SK-N-SH (cell line): ENCODE data around the gene FBN1. TPM values are rescaled to one million over a fixed set of nuclear protein-coding genes. Genes with fewer than 3 reads are reported as not detected.

Source experiments
- CTCF ChIA-PET: fragments of 300-600, 350-600 bp; formaldehyde crosslinking; extraction: SDS; loops from one replicate; lab custom pipeline; 2021; lab: Yijun Ruan, JAX
- POLR2A ChIA-PET: fragments of 350-600 bp; sonication (Branson Sonifier 250); formaldehyde crosslinking; extraction: SDS; loops from one replicate; lab custom pipeline; 2020; ENCODE audit warnings: antibody characterized with exemption, inconsistent platforms; lab: Yijun Ruan, JAX
- DNase-seq: peaks from one replicate; pipeline ENCODE4 v3.0.0; 2012
- H2AFZ ChIP-seq: fragments of 200-600 bp; sonication (generic); 2 replicates; pipeline ENCODE4 v1.8.1; 2016; ENCODE audit warnings: antibody characterized with exemption, mild to moderate bottlenecking, low read depth
- H3F3A ChIP-seq: fragments of 200-600 bp; sonication (generic); replicated peaks from 2 replicates; pipeline ENCODE3; 2016; ENCODE audit warnings: antibody characterized with exemption, mild to moderate bottlenecking; ENCODE audit not compliant: insufficient read depth
- H3K27ac ChIP-seq, 2 experiments: fragments of 200-500 bp in 1 of 2; fragments of 200-600 bp in 1 of 2; sonication (Bioruptor generic) in 1 of 2; sonication (generic), shearing (Covaris generic) in 1 of 2; 2 replicates each; pipeline versions ENCODE4 v1.5.1 to v1.6.1; 2014 to 2016; ENCODE audit warnings: low read depth in 2 of 2, inconsistent platforms in 1 of 2, low read length in 1 of 2, mild to moderate bottlenecking in 1 of 2, mixed read lengths in 1 of 2
- H3K27me3 ChIP-seq: fragments of 200-600 bp; sonication (generic), shearing (Covaris generic); 2 replicates; pipeline ENCODE4 v1.6.1; 2016; ENCODE audit warnings: mixed run types; ENCODE audit not compliant: insufficient read depth
- H3K36me3 ChIP-seq, 2 experiments: fragments of 200-500 bp in 1 of 2; fragments of 200-600 bp in 1 of 2; sonication (Bioruptor generic) in 1 of 2; sonication (generic) in 1 of 2; replicated peaks in 1 of 2; 2 replicates each; pipeline versions ENCODE3 to v1.5.1; 2014 to 2016; ENCODE audit warnings: low read length in 1 of 2, mild to moderate bottlenecking in 1 of 2; ENCODE audit not compliant: insufficient read depth in 2 of 2, control insufficient read depth in 1 of 2
- H3K4me1 ChIP-seq, 2 experiments: fragments of 200-500 bp in 1 of 2; fragments of 200-600 bp in 1 of 2; sonication (Bioruptor generic) in 1 of 2; sonication (generic), shearing (Covaris generic) in 1 of 2; 2 replicates each; pipeline versions ENCODE4 v1.5.1 to v1.6.1; 2014 to 2016; ENCODE audit warnings: low read depth in 1 of 2, low read length in 1 of 2, mixed run types in 1 of 2; ENCODE audit not compliant: insufficient read depth in 2 of 2, control insufficient read depth in 1 of 2
- H3K4me2 ChIP-seq: fragments of 200-600 bp; sonication (generic), shearing (Covaris generic); 2 replicates; pipeline ENCODE4 v1.6.1; 2017; ENCODE audit warnings: mixed run types
- H3K4me3 ChIP-seq, 2 experiments: fragments of 200-500 bp in 1 of 2; fragments of 200-600 bp in 1 of 2; sonication (Bioruptor generic) in 1 of 2; sonication (generic), shearing (Covaris generic) in 1 of 2; 2 replicates each; pipeline versions ENCODE4 v1.5.1 to v1.8.1; 2014 to 2016; ENCODE audit warnings: low read depth in 2 of 2, inconsistent platforms in 1 of 2, low read length in 1 of 2, mild to moderate bottlenecking in 1 of 2, mixed read lengths in 1 of 2, moderate library complexity in 1 of 2
- H3K79me2 ChIP-seq: fragments of 200-600 bp; sonication (generic); 2 replicates; pipeline ENCODE4 v1.8.1; 2017; ENCODE audit warnings: mild to moderate bottlenecking; ENCODE audit not compliant: insufficient read depth
- H3K9ac ChIP-seq: fragments of 200-600 bp; sonication (generic); 2 replicates; pipeline ENCODE4 v1.6.1; 2017; ENCODE audit warnings: mixed run types
- H3K9me2 ChIP-seq: fragments of 200-600 bp; sonication (generic); 2 replicates; pipeline ENCODE4 v1.6.1; 2017; ENCODE audit warnings: mixed run types
- H3K9me3 ChIP-seq: fragments of 200-600 bp; sonication (generic); 2 replicates; pipeline ENCODE4 v1.6.1; 2017; ENCODE audit warnings: mixed run types, mild to moderate bottlenecking, moderate library complexity
- H4K20me1 ChIP-seq: fragments of 200-600 bp; sonication (generic); 2 replicates; pipeline ENCODE4 v1.6.1; 2017; ENCODE audit warnings: mild to moderate bottlenecking, mixed run types; ENCODE audit not compliant: insufficient read depth
- CHD2 ChIP-seq: fragments of 150-350 bp; IDR thresholded peaks from 2 replicates; pipeline ENCODE4 v1.6.1; 2018; ENCODE audit warnings: low read length; ENCODE audit not compliant: partially characterized antibody
- ELF1 ChIP-seq: IDR thresholded peaks from 2 replicates; pipeline ENCODE4 v1.4.0; 2012
- EP300 ChIP-seq, 2 experiments: IDR thresholded peaks; 2 replicates each; pipeline versions ENCODE4 v1.4.0 to v1.6.1; 2012; ENCODE audit warnings: borderline replicate concordance in 1 of 2, low read depth in 1 of 2, low read length in 1 of 2
- FOSL2 ChIP-seq: IDR thresholded peaks from 2 replicates; pipeline ENCODE4 v1.4.0; 2012; ENCODE audit warnings: low read depth, mild to moderate bottlenecking, moderate library complexity, borderline replicate concordance
- FOXJ3 ChIP-seq: sonication (generic); formaldehyde crosslinking; IDR thresholded peaks from 2 replicates; pipeline ENCODE4 v1.5.1; 2020; ENCODE audit warnings: mild to moderate bottlenecking, missing genetic modification reagents
- JUND ChIP-seq: IDR thresholded peaks from 2 replicates; pipeline ENCODE4 v1.4.0; 2012
- MEF2A ChIP-seq: IDR thresholded peaks from 2 replicates; pipeline ENCODE4 v1.4.0; 2012; ENCODE audit warnings: low read depth, borderline replicate concordance
- MXI1 ChIP-seq: IDR thresholded peaks from 2 replicates; pipeline ENCODE4 v1.6.1; 2012; ENCODE audit warnings: mild to moderate bottlenecking, low read depth, low read length, improper control_type of control experiment
- NFIC ChIP-seq: IDR thresholded peaks from 2 replicates; pipeline ENCODE4 v1.4.0; 2012; ENCODE audit warnings: borderline replicate concordance
- POLR2AphosphoS5 ChIP-seq: IDR thresholded peaks from 2 replicates; pipeline ENCODE4 v1.6.1; 2012; ENCODE audit warnings: low read depth, low read length
- RAD21 ChIP-seq: IDR thresholded peaks from 2 replicates; pipeline ENCODE4 v1.6.1; 2012; ENCODE audit warnings: mild to moderate bottlenecking, low read length
- RFX5 ChIP-seq: IDR thresholded peaks from 2 replicates; pipeline ENCODE4 v1.6.1; 2012; ENCODE audit warnings: mild to moderate bottlenecking, improper control_type of control experiment, low read length
- SIN3A ChIP-seq: IDR thresholded peaks from 2 replicates; pipeline ENCODE4 v1.6.1; 2012; ENCODE audit warnings: low read depth, mild to moderate bottlenecking, low read length, moderate library complexity, borderline replicate concordance
- TAF1 ChIP-seq: IDR thresholded peaks from 2 replicates; pipeline ENCODE4 v1.6.1; 2012; ENCODE audit warnings: low read depth, mild to moderate bottlenecking, low read length, moderate library complexity, borderline replicate concordance
- TCF12 ChIP-seq: IDR thresholded peaks from 2 replicates; pipeline ENCODE4 v1.4.0; 2012
- WGBS: methylation state at CpG from one replicate; pipeline ENCODE4 v1.1.6; 2017; ENCODE audit warnings: low lambda C conversion rate; 5-methylcytosine and 5-hydroxymethylcytosine counted together
- polyA plus RNA-seq, 3 experiments: library from polyadenylated mRNA; depleted of rRNA; stranded (reverse); fragments of >200 nt; gene quantifications; 2 replicates each; pipeline ENCODE4 v1.2.3, GENCODE V29; 2012
- TF ChIP-seq, protein P1 (sequence below): IDR thresholded peaks from 2 replicates; pipeline ENCODE4 v1.4.0; 2012; ENCODE audit warnings: low read depth
- TF ChIP-seq, protein P2 (sequence below): IDR thresholded peaks from 2 replicates; pipeline ENCODE4 v1.4.0; 2012; ENCODE audit warnings: low read depth, borderline replicate concordance
- TF ChIP-seq, protein P3 (sequence below): IDR thresholded peaks from 2 replicates; pipeline ENCODE4 v1.4.0; 2012; ENCODE audit warnings: low read depth, borderline replicate concordance
- TF ChIP-seq, protein P4 (sequence below): fragments of 150-350 bp; IDR thresholded peaks from 2 replicates; pipeline ENCODE4 v1.6.1; 2017; ENCODE audit warnings: antibody characterized with exemption, low read length, low read depth, borderline replicate concordance
- TF ChIP-seq, protein P5 (sequence below): IDR thresholded peaks from 2 replicates; pipeline ENCODE4 v1.6.1; 2012; ENCODE audit warnings: mild to moderate bottlenecking, low read depth, low read length, moderate library complexity

FBN1 gene
- polyA plus RNA-seq, 1 of the 3 experiments (the other 2 are of a cell fraction), result 248 TPM

DNA sequence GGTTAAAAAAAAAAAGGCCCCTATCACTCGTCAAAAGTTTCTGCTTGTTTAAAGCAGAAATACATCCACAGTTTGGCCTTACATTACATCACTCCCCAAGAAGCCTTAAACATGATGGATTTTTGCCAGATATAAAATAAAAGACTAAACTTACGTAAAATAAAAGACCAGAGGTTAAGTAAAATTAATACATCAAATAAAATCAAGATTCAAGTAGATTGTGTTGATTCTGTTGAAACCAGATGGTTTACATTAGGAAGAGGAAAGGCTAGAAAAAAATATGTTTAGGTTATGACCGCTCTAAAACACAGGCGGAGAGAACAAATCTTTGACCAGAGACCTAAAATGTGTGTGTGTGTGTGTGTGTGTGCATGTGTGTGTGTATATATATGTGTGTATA, 210.2 kb downstream of the FBN1 start:
- Histone ChIP-seq H2AFZ (no peak overlapping the region), H3K9me3 (no peaks in the 10 kb centered on the region), H3K9ac (no peak overlapping the region)
- TF ChIP-seq JUND, result no peak
- no peak for TF ChIP-seq FOSL2
- TF ChIP-seq SIN3A, result no peak
- TF ChIP-seq, protein P1, sequence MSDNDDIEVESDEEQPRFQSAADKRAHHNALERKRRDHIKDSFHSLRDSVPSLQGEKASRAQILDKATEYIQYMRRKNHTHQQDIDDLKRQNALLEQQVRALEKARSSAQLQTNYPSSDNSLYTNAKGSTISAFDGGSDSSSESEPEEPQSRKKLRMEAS, result no peak
- TF ChIP-seq MXI1, result no peak
- TF ChIP-seq, protein P2, sequence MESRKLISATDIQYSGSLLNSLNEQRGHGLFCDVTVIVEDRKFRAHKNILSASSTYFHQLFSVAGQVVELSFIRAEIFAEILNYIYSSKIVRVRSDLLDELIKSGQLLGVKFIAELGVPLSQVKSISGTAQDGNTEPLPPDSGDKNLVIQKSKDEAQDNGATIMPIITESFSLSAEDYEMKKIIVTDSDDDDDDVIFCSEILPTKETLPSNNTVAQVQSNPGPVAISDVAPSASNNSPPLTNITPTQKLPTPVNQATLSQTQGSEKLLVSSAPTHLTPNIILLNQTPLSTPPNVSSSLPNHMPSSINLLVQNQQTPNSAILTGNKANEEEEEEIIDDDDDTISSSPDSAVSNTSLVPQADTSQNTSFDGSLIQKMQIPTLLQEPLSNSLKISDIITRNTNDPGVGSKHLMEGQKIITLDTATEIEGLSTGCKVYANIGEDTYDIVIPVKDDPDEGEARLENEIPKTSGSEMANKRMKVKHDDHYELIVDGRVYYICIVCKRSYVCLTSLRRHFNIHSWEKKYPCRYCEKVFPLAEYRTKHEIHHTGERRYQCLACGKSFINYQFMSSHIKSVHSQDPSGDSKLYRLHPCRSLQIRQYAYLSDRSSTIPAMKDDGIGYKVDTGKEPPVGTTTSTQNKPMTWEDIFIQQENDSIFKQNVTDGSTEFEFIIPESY, result no peak
- TF ChIP-seq CHD2, result no peak
- no peak for TF ChIP-seq POLR2AphosphoS5
- TF ChIP-seq, all 33 proteins: peak for 0
- peaks cover 58% of the 10 kb centered on the region for H3F3A ChIP-seq
- POLR2A ChIA-PET, result no interaction called here
- peaks cover 31% of the 10 kb centered on the region; the same call in 1 of the 2 replicates for H3K79me2 ChIP-seq
- H3K4me3 ChIP-seq, result no peak overlapping the region
- H3K36me3 ChIP-seq, result peaks cover 81 to 87% of the 10 kb centered on the region in 2 experiments
- H3K27me3 ChIP-seq, result no peaks in the 10 kb centered on the region
- 85% methylated on average over 4 of the region's 4 CpGs for WGBS
- DNase-seq, result no peak
- H4K20me1 ChIP-seq, result no peaks in the 10 kb centered on the region
- peak overlapping the region in 1 of 2 experiments; percentile 9; a peak in 1 of 4 replicates for H3K27ac ChIP-seq
- CTCF ChIA-PET, result no interaction called here
- no peak overlapping the region for H3K4me2 ChIP-seq
- peaks cover 4% of the 10 kb centered on the region in 2 experiments; a peak in 3 of 4 replicates for H3K4me1 ChIP-seq
- H3K9me2 ChIP-seq, result no peaks in the 10 kb centered on the region

DNA sequence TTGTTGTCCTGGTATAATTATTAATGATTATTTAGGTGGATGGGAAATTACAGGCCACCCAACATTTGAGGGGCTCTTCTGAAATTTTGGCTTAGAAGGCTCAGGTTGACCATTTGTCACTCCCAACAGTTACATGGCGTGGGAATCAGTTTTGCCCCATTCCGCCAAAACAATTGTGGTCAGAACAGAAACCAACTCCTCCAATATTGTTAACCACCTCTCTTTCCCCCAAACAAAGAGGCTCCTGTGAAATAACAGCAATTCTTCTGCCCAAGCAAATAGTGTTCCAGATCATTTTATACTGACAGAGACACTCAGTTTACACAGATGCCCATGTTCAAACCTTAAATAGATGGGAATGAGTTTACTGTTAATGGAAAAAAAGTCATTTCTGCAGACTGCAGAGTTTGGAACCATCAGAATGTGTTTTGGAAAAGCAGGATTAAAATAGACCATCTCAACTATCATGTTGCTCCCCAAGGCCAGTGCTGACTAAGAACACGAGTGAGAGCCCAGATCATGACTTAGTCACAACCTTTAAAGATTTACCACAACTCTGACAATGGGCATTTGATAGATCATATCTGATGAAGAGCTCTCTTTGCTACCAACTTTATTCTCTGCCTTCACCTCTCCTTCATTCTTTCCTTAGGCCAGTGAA, 212.2 kb downstream of the FBN1 start:
- Histone ChIP-seq H3K9me3 (no peaks in the 10 kb centered on the region), H4K20me1 (no peaks in the 10 kb centered on the region), H3K9me2 (no peaks in the 10 kb centered on the region), H3K79me2 (peaks cover 20% of the 10 kb centered on the region; the same call in 1 of the 2 replicates), H3K9ac (no peak overlapping the region), H2AFZ (no peak overlapping the region), H3K27ac (peak overlapping the region in 1 of 2 experiments; percentile 73; a peak in 2 of 4 replicates), H3K4me2 (0 out of 2 replicates have a peak overlapping the region, but pooled peaks have one; percentile 22), H3K36me3 (peaks cover 82 to 90% of the 10 kb centered on the region in 2 experiments), H3K4me1 (peaks cover 0 to 12% of the 10 kb centered on the region in 2 experiments; a peak in 1 of 4 replicates), H3K4me3 (no peak overlapping the region), H3K27me3 (no peaks in the 10 kb centered on the region), H3F3A (peaks cover 61% of the 10 kb centered on the region)
- CTCF ChIA-PET, result no interaction called here
- no peak for DNase-seq
- 67% methylated on average over 3 of the region's 3 CpGs for WGBS
- POLR2A ChIA-PET, result no interaction called here
- TF ChIP-seq EP300 (IDR thresholded peaks at IDR 0.05; ENCODE audit: borderline replicate concordance in 1 of 2, low read depth in 1 of 2, low read length in 1 of 2) (peak in 1 of 2 experiments; percentile 61; a peak in 1 of 4 replicates), NFIC (peak; percentile 55; the same call in 1 of the 2 replicates), FOXJ3 (CRISPR knock-in tag) (no peak), TAF1 (no peak), ELF1 (no peak), JUND (peak; percentile 65), RAD21 (no peak), RFX5 (no peak), MEF2A (peak; percentile 64; the same call in 1 of the 2 replicates), MXI1 (no peak), POLR2AphosphoS5 (no peak), TCF12 (peak; percentile 68)
- TF ChIP-seq, protein P3, sequence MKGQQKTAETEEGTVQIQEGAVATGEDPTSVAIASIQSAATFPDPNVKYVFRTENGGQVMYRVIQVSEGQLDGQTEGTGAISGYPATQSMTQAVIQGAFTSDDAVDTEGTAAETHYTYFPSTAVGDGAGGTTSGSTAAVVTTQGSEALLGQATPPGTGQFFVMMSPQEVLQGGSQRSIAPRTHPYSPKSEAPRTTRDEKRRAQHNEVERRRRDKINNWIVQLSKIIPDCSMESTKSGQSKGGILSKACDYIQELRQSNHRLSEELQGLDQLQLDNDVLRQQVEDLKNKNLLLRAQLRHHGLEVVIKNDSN, result no peak
- TF ChIP-seq, protein P4, sequence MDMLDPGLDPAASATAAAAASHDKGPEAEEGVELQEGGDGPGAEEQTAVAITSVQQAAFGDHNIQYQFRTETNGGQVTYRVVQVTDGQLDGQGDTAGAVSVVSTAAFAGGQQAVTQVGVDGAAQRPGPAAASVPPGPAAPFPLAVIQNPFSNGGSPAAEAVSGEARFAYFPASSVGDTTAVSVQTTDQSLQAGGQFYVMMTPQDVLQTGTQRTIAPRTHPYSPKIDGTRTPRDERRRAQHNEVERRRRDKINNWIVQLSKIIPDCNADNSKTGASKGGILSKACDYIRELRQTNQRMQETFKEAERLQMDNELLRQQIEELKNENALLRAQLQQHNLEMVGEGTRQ, result no peak
- TF ChIP-seq, protein P5, sequence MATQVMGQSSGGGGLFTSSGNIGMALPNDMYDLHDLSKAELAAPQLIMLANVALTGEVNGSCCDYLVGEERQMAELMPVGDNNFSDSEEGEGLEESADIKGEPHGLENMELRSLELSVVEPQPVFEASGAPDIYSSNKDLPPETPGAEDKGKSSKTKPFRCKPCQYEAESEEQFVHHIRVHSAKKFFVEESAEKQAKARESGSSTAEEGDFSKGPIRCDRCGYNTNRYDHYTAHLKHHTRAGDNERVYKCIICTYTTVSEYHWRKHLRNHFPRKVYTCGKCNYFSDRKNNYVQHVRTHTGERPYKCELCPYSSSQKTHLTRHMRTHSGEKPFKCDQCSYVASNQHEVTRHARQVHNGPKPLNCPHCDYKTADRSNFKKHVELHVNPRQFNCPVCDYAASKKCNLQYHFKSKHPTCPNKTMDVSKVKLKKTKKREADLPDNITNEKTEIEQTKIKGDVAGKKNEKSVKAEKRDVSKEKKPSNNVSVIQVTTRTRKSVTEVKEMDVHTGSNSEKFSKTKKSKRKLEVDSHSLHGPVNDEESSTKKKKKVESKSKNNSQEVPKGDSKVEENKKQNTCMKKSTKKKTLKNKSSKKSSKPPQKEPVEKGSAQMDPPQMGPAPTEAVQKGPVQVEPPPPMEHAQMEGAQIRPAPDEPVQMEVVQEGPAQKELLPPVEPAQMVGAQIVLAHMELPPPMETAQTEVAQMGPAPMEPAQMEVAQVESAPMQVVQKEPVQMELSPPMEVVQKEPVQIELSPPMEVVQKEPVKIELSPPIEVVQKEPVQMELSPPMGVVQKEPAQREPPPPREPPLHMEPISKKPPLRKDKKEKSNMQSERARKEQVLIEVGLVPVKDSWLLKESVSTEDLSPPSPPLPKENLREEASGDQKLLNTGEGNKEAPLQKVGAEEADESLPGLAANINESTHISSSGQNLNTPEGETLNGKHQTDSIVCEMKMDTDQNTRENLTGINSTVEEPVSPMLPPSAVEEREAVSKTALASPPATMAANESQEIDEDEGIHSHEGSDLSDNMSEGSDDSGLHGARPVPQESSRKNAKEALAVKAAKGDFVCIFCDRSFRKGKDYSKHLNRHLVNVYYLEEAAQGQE, result no peak
